WI38 (cell line): ENCODE results near the gene KLHL20.
"Not testable (repeated sequence)": the region's sequence is repeated elsewhere in the genome, so short reads cannot be mapped to it uniquely, and the experiment has no call there.

Source experiments
- H3K4me3 ChIP-seq: 2 replicates; pipeline ENCODE4 v1.5.1; 2011; ENCODE audit warnings: low read depth, mild to moderate bottlenecking, control low read depth, low read length
- CTCF ChIP-seq: IDR thresholded peaks from 2 replicates; pipeline ENCODE4 v1.5.1; 2012; ENCODE audit warnings: low read depth, mild to moderate bottlenecking, control low read depth, low read length

KLHL20 gene

GRCh38 chr1:173693238-173693637 is 21.5 kb upstream of the KLHL20 start:
- TF ChIP-seq CTCF = no peak

GRCh38 chr1:173701299-173701698 is 13.5 kb upstream of the KLHL20 start:
- not testable (repeated sequence) for H3K4me3 ChIP-seq

More at GRCh38 chr1:173693238-173693637, 21.5 kb upstream of the KLHL20 start:
- no peak overlapping the region for H3K4me3 ChIP-seq

DNA sequence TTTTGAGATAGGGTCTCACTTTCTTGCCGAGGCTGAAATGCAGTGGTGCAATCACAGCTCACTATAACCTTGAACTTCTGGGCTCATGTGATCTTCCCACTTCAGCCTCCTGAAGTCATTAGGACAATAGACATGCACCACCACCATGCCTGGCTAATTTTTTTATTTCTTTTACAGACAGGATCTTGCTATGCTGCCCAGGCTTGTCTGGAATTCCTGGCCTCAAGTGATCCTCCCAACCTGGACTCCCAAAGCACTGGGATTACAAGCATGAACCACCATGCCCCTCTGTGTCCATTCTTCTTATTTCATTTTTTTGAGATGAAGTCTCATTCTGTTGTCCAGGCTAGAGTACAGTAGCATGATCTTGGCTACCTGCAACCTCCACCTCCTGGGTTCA is 12.0 kb upstream of the KLHL20 start:
- TF ChIP-seq CTCF = no peak
- H3K4me3 ChIP-seq = no peak overlapping the region

DNA sequence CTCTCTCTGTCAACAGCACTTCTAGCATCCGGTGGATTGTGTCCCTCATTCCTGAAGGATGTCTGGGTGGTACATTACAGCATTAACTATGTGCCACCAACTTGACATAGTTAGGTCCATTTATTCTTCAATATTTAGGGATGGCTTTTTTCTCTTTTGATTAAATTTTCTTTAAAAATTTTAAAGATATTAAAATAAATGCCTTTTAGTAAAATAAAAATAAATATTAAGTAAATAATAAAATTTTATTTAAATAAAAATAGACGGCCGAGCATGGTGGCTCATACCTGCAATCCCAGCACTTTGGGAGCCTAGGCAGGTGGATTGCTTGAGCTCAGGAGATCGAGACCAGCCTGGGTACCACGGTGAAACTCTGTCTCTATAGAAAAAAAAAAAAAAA is 9.7 kb upstream of the KLHL20 start:
- no peak for TF ChIP-seq CTCF
- no peak overlapping the region for H3K4me3 ChIP-seq

DNA sequence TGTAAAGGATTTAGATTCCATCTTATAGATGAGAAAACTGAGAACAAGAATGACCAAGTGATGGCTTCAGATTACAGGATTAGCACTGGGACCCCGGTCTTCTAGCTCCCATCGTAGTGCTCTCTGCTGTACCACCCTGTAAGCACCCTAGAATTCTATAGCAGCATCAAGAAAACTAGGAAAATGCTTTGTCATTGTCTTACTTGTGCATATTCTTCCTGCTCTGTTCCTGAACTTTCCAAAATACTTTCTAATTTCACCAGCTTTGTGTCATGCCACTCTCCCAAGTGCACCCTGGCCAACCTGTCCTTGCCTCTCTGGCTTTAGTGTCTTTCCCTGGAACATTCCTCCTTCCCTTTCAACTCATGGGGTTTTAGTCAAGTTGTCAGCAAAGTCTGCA is 6.0 kb upstream of the KLHL20 start:
- no peak overlapping the region for H3K4me3 ChIP-seq
- no peak for TF ChIP-seq CTCF

DNA sequence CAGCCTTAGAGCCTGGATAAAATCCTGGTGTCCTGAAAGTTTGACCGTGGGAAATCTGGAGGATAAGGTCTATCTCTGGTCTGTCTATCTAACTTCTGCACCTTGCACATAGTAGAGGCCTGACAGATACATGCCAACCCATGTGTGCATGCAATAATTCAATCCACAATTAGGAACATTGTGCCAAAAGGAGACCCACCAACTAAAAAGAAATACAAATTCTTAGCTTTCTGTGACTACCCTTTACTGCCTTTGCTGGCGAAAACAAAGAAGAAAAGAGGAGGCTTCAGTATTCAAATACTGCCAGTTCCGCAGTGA is 381 bp upstream of the KLHL20 start:
- peak overlapping the region; percentile 81 for H3K4me3 ChIP-seq
- no peak for TF ChIP-seq CTCF

DNA sequence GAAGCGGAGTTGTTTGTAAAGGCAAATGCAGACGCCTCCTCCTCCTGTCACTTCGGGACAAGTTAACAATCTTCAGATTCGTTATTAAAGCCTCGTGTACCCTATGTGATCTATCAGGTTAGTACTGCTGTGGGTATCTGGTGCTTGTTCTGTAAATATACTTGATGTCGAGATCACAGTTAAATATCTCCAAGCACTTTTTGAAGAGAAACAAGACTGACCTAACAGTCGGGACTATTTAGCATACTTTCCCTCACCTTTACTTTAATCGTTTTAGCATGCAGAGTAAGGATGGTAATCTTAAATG is 710 bp downstream of the KLHL20 start:
- TF ChIP-seq CTCF = no peak
- H3K4me3 ChIP-seq = peak overlapping the region; percentile 81

GRCh38 chr1:173717238-173717637 is 2.5 kb downstream of the KLHL20 start:
- no peak overlapping the region for H3K4me3 ChIP-seq
- no peak for TF ChIP-seq CTCF

GRCh38 chr1:173731331-173731730 is 16.6 kb downstream of the KLHL20 start:
- H3K4me3 ChIP-seq = not testable (repeated sequence)
